Left forelimb (tissue), 1 donor: ENCODE measurements around the gene KAT6B.

Experiments used
- DNase-seq: peaks from one replicate; pipeline ENCODE4 v3.0.0-alpha.2; 2018; ENCODE audit warnings: low spot score

KAT6B gene

GRCh38 chr10:75068523-75068922 is 242.1 kb downstream of the KAT6B start:
- DNase-seq, result no peak

- no peak for DNase-seq
These were observed 244.1 kb downstream of the KAT6B start for GRCh38 chr10:75070476-75070875.

GRCh38 chr10:75070961-75071428 is 244.6 kb downstream of the KAT6B start:
- DNase-seq, result no peak

DNA sequence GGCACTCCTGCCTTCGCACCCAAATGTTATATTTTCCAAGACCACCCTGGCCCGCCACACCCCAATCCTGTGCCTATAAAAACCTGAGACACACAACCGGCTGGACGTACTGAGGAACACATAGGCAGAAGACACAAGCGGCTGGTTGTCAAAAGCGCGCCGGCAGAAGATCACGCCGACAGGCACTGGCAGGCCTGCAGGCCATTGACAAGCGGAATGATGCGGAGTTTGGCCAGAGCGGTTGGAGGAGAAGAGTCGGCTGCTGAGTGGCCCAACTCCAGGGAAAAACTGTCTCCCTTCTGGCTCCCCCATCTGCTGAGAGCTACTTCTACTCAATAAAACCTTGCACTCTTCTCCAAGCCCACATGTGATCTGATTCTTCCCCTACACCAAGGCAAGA is 245.4 kb downstream of the KAT6B start:
- no peak for DNase-seq

DNA sequence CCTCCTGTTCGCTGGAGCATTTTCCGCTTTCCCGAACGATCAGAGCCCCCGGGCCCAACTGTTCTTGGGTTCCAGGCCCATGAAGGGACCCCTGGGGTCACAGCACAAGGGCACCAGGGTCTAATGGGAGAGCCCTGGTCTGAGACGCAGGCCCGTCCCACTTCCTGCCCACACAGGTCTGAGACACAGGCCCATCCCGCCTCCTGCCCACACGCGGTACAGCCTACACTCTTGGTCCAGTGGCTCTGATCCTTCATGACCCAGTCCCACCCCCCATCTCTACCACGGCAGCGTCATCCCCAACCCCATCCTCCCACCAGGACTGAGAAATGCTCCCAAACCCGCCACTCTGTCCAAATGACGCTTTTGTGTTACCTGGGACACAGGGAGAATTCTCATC is 246.3 kb downstream of the KAT6B start:
- no peak for DNase-seq

DNA sequence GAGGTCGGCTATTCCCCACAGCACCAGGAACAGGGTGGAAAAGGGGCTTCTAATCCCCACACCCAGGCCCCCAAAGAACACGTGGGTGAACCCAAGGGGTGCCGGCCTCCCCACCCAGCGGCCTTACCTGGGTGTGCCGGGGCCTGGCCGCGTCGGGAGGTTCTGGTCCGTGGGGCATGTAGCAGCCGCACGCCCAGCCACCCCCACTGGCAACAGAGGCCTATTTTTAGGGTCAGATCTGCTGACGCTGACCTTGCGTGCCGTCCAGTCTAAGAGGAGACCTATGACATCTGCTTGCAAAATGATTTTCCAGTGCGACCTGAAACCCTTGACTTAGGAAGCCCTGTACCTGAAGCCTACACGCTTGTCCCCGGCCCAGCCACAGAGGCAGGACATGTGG is 247.0 kb downstream of the KAT6B start:
- DNase-seq, result no peak

- DNase-seq, result no peak
These were observed 248.5 kb downstream of the KAT6B start for GRCh38 chr10:75074711-75075445.

- no peak for DNase-seq
These were observed 249.9 kb downstream of the KAT6B start for GRCh38 chr10:75076348-75076747.

DNA sequence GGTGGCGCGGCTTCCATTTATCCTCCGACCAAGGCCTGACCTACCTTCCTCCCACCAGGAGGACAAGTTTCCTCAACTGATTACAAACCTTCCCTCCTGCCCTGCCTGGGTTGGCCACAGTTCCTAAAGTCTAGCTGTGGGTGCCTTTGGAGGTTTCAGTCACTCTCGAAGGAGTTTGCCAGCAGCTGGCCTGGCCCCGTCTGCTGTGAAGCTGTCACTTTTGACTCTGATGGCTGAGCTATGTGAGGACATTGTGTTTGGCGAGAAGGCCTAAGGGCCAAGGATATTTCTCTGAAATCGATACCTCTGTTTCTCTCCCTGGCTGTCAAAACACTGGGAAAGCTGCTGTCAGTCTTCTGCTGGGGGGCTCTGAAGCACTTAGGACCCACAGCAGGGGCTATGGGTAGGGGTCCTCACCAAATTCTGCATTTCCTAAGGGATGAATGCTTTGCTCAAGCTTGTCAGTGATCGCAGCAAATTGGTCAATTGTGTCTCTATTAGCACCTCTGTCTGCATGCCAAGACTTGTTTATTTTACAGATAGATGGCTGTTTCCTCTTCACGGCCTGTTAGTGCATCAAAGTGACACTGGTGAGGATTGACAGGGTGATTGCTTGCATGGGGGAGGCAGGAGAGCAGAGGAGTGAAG is 253.2 kb downstream of the KAT6B start:
- DNase-seq, result no peak

- no peak for DNase-seq
These were observed 254.2 kb downstream of the KAT6B start for GRCh38 chr10:75080554-75080953.

- no peak for DNase-seq
These were observed 255.0 kb downstream of the KAT6B start for GRCh38 chr10:75081379-75081778.
